Osteocyte (in vitro differentiated cells): ENCODE data around the gene PAK4. TPM values are rescaled to one million over a fixed set of nuclear protein-coding genes. Genes with fewer than 3 reads are reported as not detected.

Source experiments
- DNase-seq: peaks from one replicate; pipeline ENCODE4 v3.0.0; 2021; ENCODE audit warnings: mixed read lengths; ENCODE audit not compliant: unreplicated experiment; ENCODE audit errors: extremely low spot score
- H3K27ac Mint-ChIP-seq: one replicate; pipeline ENCODE4 v1.8.0; 2021; ENCODE audit warnings: mild to moderate bottlenecking, mixed read lengths; ENCODE audit not compliant: unreplicated experiment
- H3K27me3 Mint-ChIP-seq: one replicate; pipeline ENCODE4 v1.8.0; 2021; ENCODE audit warnings: mixed read lengths; ENCODE audit not compliant: unreplicated experiment
- H3K36me3 Mint-ChIP-seq: one replicate; pipeline ENCODE4 v1.8.0; 2021; ENCODE audit warnings: mixed read lengths; ENCODE audit not compliant: unreplicated experiment
- H3K4me1 Mint-ChIP-seq: one replicate; pipeline ENCODE4 v1.8.0; 2021; ENCODE audit warnings: mixed read lengths; ENCODE audit not compliant: unreplicated experiment
- H3K4me3 Mint-ChIP-seq: one replicate; pipeline ENCODE4 v1.8.0; 2021; ENCODE audit warnings: mild to moderate bottlenecking, moderate library complexity, mixed read lengths; ENCODE audit not compliant: unreplicated experiment
- H3K9me3 Mint-ChIP-seq: one replicate; pipeline ENCODE4 v1.8.0; 2021; ENCODE audit warnings: mixed read lengths; ENCODE audit not compliant: unreplicated experiment
- CTCF ChIP-seq: fragments of 200-600 bp; sonication (generic); IDR thresholded peaks from 2 replicates; pipeline ENCODE4 v1.5.0; 2021; ENCODE audit warnings: antibody characterized with exemption, mild to moderate bottlenecking, moderate library complexity
- total RNA-seq: library from RNA; stranded (reverse); gene quantifications from 2 replicates; pipeline ENCODE4 v1.2.1, GENCODE V29; 2021

PAK4 gene
- total RNA-seq, 1 donor from 2014 or later = 14.8 TPM

- Mint-ChIP-seq H3K4me3 (no peak overlapping the region), H3K27ac (no peak overlapping the region), H3K27me3 (no peaks in the 10 kb centered on the region), H3K4me1 (no peaks in the 10 kb centered on the region), H3K9me3 (no peaks in the 10 kb centered on the region), H3K36me3 (peaks cover 5% of the 10 kb centered on the region)
- no peak for DNase-seq
- no peak for TF ChIP-seq CTCF
Observed at GRCh38 chr19:39178296-39179006, 52.9 kb downstream of the PAK4 start.

- no peaks in the 10 kb centered on the region for H3K27me3 Mint-ChIP-seq
- no peak for TF ChIP-seq CTCF
- no peak overlapping the region for H3K27ac Mint-ChIP-seq
- no peaks in the 10 kb centered on the region for H3K4me1 Mint-ChIP-seq
- no peaks in the 10 kb centered on the region for H3K9me3 Mint-ChIP-seq
- no peak overlapping the region for H3K4me3 Mint-ChIP-seq
- DNase-seq = no peak
- peaks cover 5% of the 10 kb centered on the region for H3K36me3 Mint-ChIP-seq
Observed at GRCh38 chr19:39179754-39180153, 54.2 kb downstream of the PAK4 start.

GRCh38 chr19:39180749-39181148, 55.2 kb downstream of the PAK4 start:
- Mint-ChIP-seq H3K9me3 (no peaks in the 10 kb centered on the region), H3K4me3 (no peak overlapping the region), H3K4me1 (no peaks in the 10 kb centered on the region), H3K27me3 (no peaks in the 10 kb centered on the region), H3K27ac (no peak overlapping the region), H3K36me3 (peaks cover 3% of the 10 kb centered on the region)
- TF ChIP-seq CTCF = no peak
- DNase-seq = no peak

- Mint-ChIP-seq H3K27ac (no peak overlapping the region), H3K4me1 (no peaks in the 10 kb centered on the region), H3K4me3 (no peak overlapping the region), H3K27me3 (no peaks in the 10 kb centered on the region), H3K9me3 (no peaks in the 10 kb centered on the region), H3K36me3 (peaks cover 2% of the 10 kb centered on the region)
- no peak for TF ChIP-seq CTCF
- no peak for DNase-seq
Observed at GRCh38 chr19:39181500-39182173, 56.1 kb downstream of the PAK4 start.

GRCh38 chr19:39182174-39182505, 56.6 kb downstream of the PAK4 start:
- Mint-ChIP-seq H3K4me1 (no peaks in the 10 kb centered on the region), H3K27me3 (no peaks in the 10 kb centered on the region), H3K4me3 (no peak overlapping the region), H3K36me3 (peaks cover 2% of the 10 kb centered on the region), H3K27ac (no peak overlapping the region), H3K9me3 (no peaks in the 10 kb centered on the region)
- no peak for TF ChIP-seq CTCF
- DNase-seq = no peak
